ENCODE measurements around the gene AUTS2.

Gene AUTS2

GRCh38 chr7:70152313-70152712 lies 554.0 kb downstream of the AUTS2 start:
- no peak for DNase-seq (ENCODE audit: low read depth in 2 of 2, low spot score in 1 of 2)

- DNase-seq (ENCODE audit: low read depth in 2 of 2, low spot score in 1 of 2): no peak
These were observed 555.7 kb downstream of the AUTS2 start for GRCh38 chr7:70153933-70154332.

- DNase-seq (ENCODE audit: low read depth in 2 of 2, low spot score in 1 of 2): no peak
These were observed 556.4 kb downstream of the AUTS2 start for GRCh38 chr7:70154521-70155180.

GRCh38 chr7:70156057-70156456 lies 557.8 kb downstream of the AUTS2 start:
- no peak for DNase-seq (ENCODE audit: low read depth in 2 of 2, low spot score in 1 of 2)

DNA sequence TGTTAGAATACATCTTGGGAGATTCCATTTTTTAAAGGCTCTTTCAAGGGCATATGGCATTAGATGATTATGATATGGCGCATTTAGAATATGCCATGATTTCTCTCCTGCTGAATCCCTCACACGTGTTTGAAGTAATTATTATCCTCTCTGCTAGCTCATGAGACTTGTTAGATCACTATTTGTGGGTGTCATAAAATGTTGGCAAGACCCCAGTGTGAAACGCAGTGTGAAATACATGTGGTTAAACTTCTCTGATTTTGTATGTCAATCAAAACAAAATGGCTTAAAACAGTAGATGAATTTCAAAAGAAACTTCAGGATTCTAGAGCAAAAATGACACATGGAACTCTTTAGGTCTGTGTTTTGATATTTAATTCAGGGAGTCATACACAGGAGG lies 560.8 kb downstream of the AUTS2 start:
- no peak for DNase-seq (ENCODE audit: low read depth in 2 of 2, low spot score in 1 of 2)

DNA sequence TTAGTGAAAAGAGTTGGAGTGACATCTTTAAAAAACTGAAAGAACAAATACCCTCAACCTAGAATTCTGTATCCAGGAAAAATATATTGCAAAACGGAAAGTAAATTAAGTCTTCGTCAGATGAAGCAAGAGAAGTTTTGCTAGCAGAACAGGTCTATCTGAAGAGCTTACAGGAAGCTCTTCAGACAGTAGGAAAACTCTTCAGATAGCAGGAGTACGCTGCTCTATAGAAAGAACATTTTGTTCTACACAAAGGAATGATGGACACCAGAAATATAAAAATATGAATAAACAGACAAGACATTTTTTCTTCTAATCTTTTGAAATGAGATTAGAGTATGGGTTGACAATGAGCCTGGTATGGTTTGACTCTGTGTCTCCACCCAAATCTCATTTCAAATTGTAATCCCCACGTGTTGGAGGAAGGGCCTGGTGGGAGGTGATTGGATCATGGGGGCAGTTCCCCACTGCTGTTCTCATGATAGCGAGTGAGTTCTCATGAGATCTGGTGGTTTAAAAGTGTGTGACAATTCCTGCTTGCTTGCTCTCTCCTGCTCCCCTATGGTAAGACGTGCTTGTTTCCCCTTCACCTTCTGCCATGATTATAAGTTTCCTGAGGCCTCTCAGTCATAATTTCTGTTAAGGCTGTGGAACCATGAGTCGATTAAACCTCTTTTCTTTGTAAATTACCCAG lies 567.3 kb downstream of the AUTS2 start:
- DNase-seq (ENCODE audit: low read depth in 2 of 2, low spot score in 1 of 2): no peak

DNA sequence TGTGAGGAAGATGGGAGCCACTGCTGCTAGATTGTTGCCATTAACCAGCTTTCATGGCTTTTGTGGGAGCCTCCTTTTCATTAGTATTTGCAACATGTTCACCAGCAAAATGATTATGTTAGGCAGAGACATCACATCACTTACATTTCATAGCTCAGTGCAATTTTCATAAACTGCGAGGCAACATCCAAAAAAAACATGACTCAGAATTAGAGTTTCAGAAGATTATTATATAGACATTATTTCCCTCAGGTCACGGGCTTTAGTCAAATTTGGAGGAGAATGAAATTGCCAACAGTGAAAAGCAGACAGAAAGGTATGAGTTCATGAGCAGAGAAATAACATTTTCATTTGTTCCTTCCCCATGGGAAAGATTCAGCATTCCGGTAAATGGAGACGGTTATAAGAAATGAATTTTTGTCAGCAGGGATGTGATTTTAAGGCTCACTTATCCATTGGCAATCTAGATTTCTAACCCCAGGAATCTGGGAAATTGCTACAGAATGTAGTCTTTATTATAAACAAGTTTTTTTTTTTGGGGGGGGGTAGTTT lies 573.2 kb downstream of the AUTS2 start:
- no peak for DNase-seq (ENCODE audit: low read depth in 2 of 2, low spot score in 1 of 2)

- DNase-seq (ENCODE audit: low read depth in 2 of 2, low spot score in 1 of 2): no peak
These were observed 578.9 kb downstream of the AUTS2 start for GRCh38 chr7:70177166-70177565.

DNA sequence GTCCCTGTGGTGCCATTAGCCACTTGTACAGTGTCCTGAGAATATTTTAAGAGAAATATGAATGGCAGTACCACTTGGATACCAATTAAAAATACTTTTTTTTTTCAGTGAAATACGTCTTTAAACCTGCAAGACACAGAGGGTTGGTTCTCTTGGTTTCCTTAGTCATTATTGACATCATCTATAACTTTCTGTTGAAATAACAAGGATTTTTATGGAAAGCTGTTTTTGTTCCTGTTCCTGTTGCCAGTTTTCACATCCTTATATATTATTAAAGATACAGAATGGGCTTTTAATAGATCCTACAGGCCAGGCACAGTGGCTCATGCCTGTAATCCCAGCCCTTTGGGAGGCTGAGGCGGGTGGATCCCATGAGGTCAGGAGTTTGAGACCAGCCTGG lies 579.9 kb downstream of the AUTS2 start:
- DNase-seq (ENCODE audit: low read depth in 2 of 2, low spot score in 1 of 2): no peak

GRCh38 chr7:70178787-70179186 lies 580.5 kb downstream of the AUTS2 start:
- DNase-seq (ENCODE audit: low read depth in 2 of 2, low spot score in 1 of 2): no peak

GRCh38 chr7:70182521-70182920 lies 584.2 kb downstream of the AUTS2 start:
- no peak for DNase-seq (ENCODE audit: low read depth in 2 of 2, low spot score in 1 of 2)

GRCh38 chr7:70183278-70183677 lies 585.0 kb downstream of the AUTS2 start:
- no peak for DNase-seq (ENCODE audit: low read depth in 2 of 2, low spot score in 1 of 2)

DNA sequence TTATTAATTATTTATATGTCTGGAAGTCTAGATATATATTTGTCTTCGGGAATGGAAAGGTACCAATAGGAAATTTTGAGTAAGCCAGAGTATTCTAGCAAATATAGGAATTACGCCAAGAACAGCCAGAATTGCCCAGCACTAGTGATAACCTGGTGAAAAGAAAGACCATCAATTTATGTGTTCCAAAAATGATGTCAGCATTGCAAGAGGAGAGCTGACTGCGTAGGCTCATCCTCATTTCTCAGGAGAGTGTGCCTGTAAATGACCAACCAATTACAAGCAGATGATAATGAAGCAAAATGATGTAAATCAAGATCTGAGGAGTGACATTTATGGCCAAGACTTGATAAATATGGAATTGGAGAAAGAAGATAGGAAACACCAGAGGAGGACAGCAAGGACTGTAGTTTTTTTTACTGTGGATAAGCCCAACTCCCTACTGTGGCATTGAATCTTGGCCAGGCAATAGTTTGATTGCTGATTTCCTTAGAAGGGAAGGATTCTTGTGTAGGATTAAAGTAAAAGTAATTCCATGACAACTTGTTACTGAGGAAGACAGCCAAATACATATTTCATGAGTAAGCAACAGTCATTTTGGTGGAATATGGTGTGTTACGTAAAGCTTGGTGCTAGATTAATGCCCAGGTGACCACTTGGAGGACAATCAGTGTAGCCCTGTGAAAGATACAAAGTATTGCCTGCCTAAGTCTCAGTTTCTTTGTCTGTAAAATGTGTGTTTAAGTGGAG lies 590.8 kb downstream of the AUTS2 start:
- DNase-seq (ENCODE audit: low read depth in 2 of 2, low spot score in 1 of 2): no peak

DNA sequence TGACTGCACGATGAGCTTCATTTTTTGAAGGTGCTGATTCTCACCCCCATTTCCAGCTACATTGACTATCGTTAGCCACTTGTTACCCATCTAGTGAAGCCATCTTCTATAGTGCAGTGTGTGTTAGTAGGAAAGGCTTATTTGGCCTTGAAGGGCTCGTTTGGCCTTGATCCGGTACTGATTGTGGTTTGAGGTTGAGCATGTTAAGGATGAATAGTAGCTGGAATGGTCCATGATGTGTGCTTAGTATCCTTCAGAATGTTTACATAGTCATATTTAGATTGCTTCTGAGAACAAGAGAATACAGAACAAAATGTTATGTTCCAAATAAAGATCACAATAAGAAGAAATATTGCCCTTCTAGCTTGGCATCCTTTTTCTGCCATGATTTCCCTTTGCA lies 591.5 kb downstream of the AUTS2 start:
- no peak for DNase-seq (ENCODE audit: low read depth in 2 of 2, low spot score in 1 of 2)

- no peak for DNase-seq (ENCODE audit: low read depth in 2 of 2, low spot score in 1 of 2)
These were observed 592.0 kb downstream of the AUTS2 start for GRCh38 chr7:70190281-70190680.

GRCh38 chr7:70193514-70193913 lies 595.2 kb downstream of the AUTS2 start:
- no peak for DNase-seq (ENCODE audit: low read depth in 2 of 2, low spot score in 1 of 2)

DNA sequence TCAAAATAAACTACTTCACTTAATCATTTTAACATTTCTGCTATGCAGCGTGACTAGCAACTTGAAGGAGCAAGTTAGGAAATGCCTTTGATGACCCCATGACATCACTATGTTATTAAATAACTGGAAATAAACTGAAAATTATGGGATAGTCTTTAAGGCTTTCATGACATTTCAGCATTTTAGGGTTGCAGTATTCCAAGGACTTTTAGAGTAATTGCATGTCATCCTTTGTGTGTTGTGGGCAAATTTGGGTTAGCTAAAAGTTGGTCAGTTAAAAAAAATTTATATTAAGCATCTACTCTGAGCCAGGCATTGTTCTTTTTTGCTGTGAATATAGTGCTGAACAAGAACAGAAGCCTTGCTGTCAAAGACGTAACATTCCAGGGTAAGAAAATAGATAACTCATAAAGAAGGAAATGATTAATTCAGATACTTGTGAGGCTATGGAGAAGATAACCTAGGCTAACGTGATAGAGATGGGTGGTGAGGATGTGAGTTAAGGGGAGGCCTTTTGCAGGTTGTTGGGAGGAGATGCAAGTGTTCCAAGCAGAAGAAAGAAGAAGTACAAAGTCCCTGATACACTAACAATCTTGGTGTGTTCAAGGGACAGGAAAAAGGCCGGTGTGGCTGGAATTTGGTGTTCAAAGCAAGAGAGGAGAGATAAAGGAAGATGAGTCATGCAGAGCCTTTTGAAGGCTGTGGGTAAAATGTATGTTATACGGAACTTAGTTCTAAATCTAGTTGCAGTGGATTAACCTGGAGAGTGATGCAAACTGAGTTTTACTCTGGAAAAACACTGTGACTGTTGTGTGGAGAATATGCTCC lies 610.2 kb downstream of the AUTS2 start:
- no peak for DNase-seq (ENCODE audit: low read depth in 2 of 2, low spot score in 1 of 2)

DNA sequence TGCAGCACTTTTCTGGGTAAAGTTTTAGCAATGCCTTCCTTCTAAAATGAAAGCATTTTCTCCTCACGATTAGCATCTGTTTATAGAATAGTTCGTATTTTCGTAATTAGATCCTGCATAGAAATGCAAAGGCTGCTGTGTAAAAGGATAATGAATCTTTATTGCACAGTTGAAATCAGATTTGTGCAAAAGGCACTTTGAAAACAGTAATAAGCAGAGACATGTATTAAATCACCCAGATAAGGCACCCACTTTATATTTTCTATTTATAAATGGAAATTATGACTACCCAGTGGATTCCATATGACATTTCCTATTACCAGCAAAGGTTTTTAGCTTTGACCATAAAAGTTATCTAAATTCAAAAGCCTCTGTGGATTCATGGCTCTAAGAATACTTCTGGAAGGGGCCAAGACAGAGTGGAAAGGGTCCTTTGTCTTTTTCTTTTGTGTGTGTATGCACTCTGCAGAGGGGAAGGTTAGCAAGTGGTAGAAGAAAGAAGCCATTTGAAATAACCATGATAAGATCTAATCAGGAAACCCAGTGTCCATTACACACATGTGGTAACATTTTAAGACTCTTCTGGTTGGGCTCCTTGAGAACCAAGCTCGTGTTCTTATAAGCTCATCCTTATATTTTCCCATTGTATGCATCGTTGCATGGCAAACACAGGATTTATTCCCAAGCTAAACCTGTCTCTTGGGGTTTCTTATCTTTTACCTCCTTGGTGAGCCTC lies 612.1 kb downstream of the AUTS2 start:
- DNase-seq (ENCODE audit: low read depth in 2 of 2, low spot score in 1 of 2): no peak

DNA sequence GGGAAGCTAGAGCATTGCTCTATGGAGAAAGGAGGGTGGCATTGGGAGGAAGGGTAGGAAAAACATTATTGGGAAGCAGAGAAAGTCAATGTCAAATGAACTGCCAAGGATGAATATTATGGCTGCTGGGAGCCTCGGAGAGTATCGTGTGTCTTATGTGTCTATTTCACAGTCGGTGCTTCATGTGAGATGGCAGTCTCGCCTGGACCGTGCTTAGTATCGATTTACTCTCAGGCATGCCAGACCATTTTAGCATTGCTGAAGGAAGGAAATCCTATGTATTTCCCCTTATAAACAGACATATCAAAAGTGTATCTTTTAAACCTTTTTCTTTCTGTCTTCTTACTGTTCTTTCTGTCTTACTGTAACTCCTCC lies 612.6 kb downstream of the AUTS2 start:
- DNase-seq (ENCODE audit: low read depth in 2 of 2, low spot score in 1 of 2): no peak

DNA sequence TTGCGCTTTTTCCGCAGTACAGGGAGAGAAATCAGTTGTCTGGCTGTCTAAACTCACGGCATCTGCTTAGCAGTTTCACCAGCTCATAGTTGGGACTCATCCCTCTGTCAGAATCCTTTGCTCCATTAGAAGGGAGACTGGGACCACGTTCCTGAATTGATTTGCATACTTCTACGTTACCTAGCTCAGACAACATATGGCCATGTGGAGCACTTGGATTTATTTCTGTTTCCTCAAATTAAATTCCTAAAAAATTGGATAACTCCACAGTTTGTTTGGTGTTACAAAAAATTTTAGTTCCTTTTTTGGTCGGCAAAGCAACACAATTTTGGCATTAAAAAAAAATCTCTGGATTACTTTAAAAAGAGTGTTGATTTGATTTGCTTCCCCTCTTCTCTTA lies 614.0 kb downstream of the AUTS2 start:
- no peak for DNase-seq (ENCODE audit: low read depth in 2 of 2, low spot score in 1 of 2)

DNA sequence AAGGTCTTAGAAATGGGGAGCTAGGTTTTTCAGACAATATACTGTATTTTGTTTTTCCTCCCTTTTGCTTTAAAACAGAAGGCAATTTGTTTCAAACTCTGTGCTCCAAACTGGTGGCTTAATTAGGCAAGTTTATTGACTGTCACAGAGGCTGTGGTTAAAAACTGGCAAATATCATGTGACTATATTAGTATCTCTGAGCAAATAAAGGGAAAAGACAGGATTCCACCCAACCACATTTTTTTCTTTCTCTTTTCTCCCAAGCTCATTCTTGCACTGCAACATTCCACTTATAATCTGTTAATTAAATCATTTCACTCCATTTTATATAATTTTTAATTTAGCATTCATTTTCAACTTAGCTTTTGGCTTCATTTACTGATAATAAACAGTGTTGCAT lies 615.8 kb downstream of the AUTS2 start:
- DNase-seq (ENCODE audit: low read depth in 2 of 2, low spot score in 1 of 2): no peak
